Measurements from ENCODE around the gene ALOX12B. TPM values are rescaled to one million over a fixed set of nuclear protein-coding genes. Genes with fewer than 3 reads are reported as not detected.

Gene ALOX12B
- total and polyA plus RNA-seq, 2 of the 8 experiments (the other 6 are each of a cell fraction or from before 2014, with no cell fraction given) = 0.86 TPM; not detected in 1

GRCh38 chr17:8101721-8102120, 14.2 kb upstream of the ALOX12B start:
- H3K4ac ChIP-seq (replicated peaks; ENCODE audit: insufficient read length, low read depth, low read length) = no peak overlapping the region
- H3K4me3 ChIP-seq (ENCODE audit: extremely low read depth in 1 of 4, insufficient read depth in 2 of 4, low read depth in 3 of 4, low read length in 4 of 4) = no peak overlapping the region
- H3K56ac ChIP-seq (replicated peaks; ENCODE audit: insufficient read length, low read depth, low read length) = no peak overlapping the region
- H2AK5ac ChIP-seq (ENCODE audit: low read depth, low read length) = no peak overlapping the region
- FAIRE-seq = no peak
- no peak overlapping the region for H2BK15ac ChIP-seq (ENCODE audit: low read length)
- no peak overlapping the region for H4K8ac ChIP-seq (ENCODE audit: extremely low read depth, insufficient read depth, low read length)
- TF ChIP-seq SAP30 (IDR thresholded peaks at IDR 0.05; ENCODE audit: insufficient read depth, insufficient replicate concordance, low read length) = no peak
- no peak overlapping the region for H3K27ac ChIP-seq (ENCODE audit: low read depth, low read length)
- H3K36me3 ChIP-seq (ENCODE audit: control insufficient read depth in 2 of 4, insufficient read depth in 4 of 4, low read length in 3 of 4) = no peaks in the 10 kb centered on the region
- no peaks in the 10 kb centered on the region for H3K4me1 ChIP-seq (replicated peaks in 1 of 4; ENCODE audit: control insufficient read depth in 3 of 4, insufficient read depth in 4 of 4, low read length in 3 of 4)
- no peak overlapping the region for H3K23ac ChIP-seq (ENCODE audit: insufficient read length)
- H3K27me3 ChIP-seq (replicated peaks in 1 of 4; ENCODE audit: control insufficient read depth in 3 of 4, extremely low read depth in 1 of 4, insufficient read depth in 3 of 4, low read length in 3 of 4) = no peaks in the 10 kb centered on the region; a peak in 1 of 7 replicates
- H2BK12ac ChIP-seq (ENCODE audit: low read depth, low read length) = no peak overlapping the region
- DNase-seq (ENCODE audit: low read depth in 1 of 2, low spot score in 2 of 2) = no peak
- WGBS, 2 experiments (ENCODE audit: extremely low coverage in 1 of 2, insufficient coverage in 1 of 2, insufficient read length in 1 of 2, insufficient replicate concordance in 2 of 2, low coverage in 1 of 2, low lambda C conversion rate in 2 of 2, missing lambda C conversion rate in 1 of 2) = 76% methylated on average over 6 of the region's 6 CpGs; no CpG with 5 or more reads in 1 of the 2 experiments
- H2AFZ ChIP-seq (ENCODE audit: low read length) = no peak overlapping the region
- H3K79me1 ChIP-seq (ENCODE audit: low read depth, low read length) = no peaks in the 10 kb centered on the region
- no peak overlapping the region for H3K4me2 ChIP-seq (ENCODE audit: insufficient read depth in 1 of 2, low read depth in 2 of 2, low read length in 2 of 2)
- H4K91ac ChIP-seq (replicated peaks; ENCODE audit: insufficient read length, low read length) = no peak overlapping the region
- POLR2A ChIA-PET (ENCODE audit: partially characterized antibody) = interaction anchor here (1.0 kb wide), 1 partner anchor 71 kb away, joined by 4 read pairs; no protein-coding TSS in a partner anchor
- CTCF ChIA-PET (ENCODE audit: partially characterized antibody) = interaction anchor here (1.2 to 23.3 kb wide), 10 partner anchors 8 to 42 kb away, joined by 3 to 501 read pairs (median 8); partner anchors contain the start of genes ALOX12B and ALOXE3
- H2BK120ac ChIP-seq (replicated peaks; ENCODE audit: low read depth, low read length) = no peak overlapping the region
- no peak overlapping the region for H3K14ac ChIP-seq (ENCODE audit: insufficient read length)
- H3K79me2 ChIP-seq (ENCODE audit: control insufficient read depth in 1 of 2, insufficient read depth in 2 of 2, low read length in 2 of 2) = no peaks in the 10 kb centered on the region
- H4K20me1 ChIP-seq (replicated peaks in 1 of 2; ENCODE audit: control insufficient read depth in 1 of 2, insufficient read depth in 2 of 2, low read length in 2 of 2) = no peaks in the 10 kb centered on the region
- H3K9me3 ChIP-seq (ENCODE audit: insufficient read depth in 2 of 2, low read depth in 1 of 2, low read length in 1 of 2) = no peaks in the 10 kb centered on the region
- H4K5ac ChIP-seq (ENCODE audit: insufficient read length, low read depth, low read length) = no peak overlapping the region
- no peak overlapping the region for H3K18ac ChIP-seq (ENCODE audit: extremely low read depth, low read length)
- no peak overlapping the region for H2BK5ac ChIP-seq (ENCODE audit: low read depth, low read length)
- no peaks in the 10 kb centered on the region for H3K23me2 ChIP-seq (ENCODE audit: low read depth, low read length)
- H2BK20ac ChIP-seq (ENCODE audit: low read length) = no peak overlapping the region
- no peak overlapping the region for H3K9ac ChIP-seq (replicated peaks in 1 of 4; ENCODE audit: extremely low read depth in 1 of 4, low read depth in 3 of 4, low read length in 3 of 4)
